ENCODE data around the gene RILPL2. TPM values are rescaled to one million over a fixed set of nuclear protein-coding genes. Genes with fewer than 3 reads are reported as not detected.

RILPL2 gene
- total RNA-seq, 1 experiment from 2014 or later: 1.1 TPM

- Mint-ChIP-seq H3K36me3 (peaks cover 12% of the 10 kb centered on the region; the same call in 1 of the 2 replicates), H3K9me3 (no peaks in the 10 kb centered on the region), H3K27ac (0 out of 2 replicates have a peak overlapping the region, but pooled peaks have one; percentile 25), H3K27me3 (ENCODE audit: low read depth) (no peaks in the 10 kb centered on the region), H3K4me1 (no peaks in the 10 kb centered on the region), H3K4me3 (no peak overlapping the region)
- CTCF ChIA-PET: no interaction called here
- TF ChIP-seq SP1 (CRISPR knock-in tag; conservative IDR thresholded peaks at IDR 0.05): no peak
- TF ChIP-seq FOXK1 (CRISPR knock-in tag; IDR thresholded peaks at IDR 0.05): no peak
- TF ChIP-seq IRF2 (CRISPR knock-in tag; IDR thresholded peaks at IDR 0.05; ENCODE audit: borderline replicate concordance, low read depth): no peak
- TF ChIP-seq ZNF396 (CRISPR knock-in tag; IDR thresholded peaks at IDR 0.05; ENCODE audit: borderline replicate concordance): no peak
- TF ChIP-seq ZNF532 (CRISPR knock-in tag; IDR thresholded peaks at IDR 0.05; ENCODE audit: borderline replicate concordance): no peak
- no peak for TF ChIP-seq TCF7 (CRISPR knock-in tag; IDR thresholded peaks at IDR 0.05; ENCODE audit: low read depth)
- TF ChIP-seq, protein P1, sequence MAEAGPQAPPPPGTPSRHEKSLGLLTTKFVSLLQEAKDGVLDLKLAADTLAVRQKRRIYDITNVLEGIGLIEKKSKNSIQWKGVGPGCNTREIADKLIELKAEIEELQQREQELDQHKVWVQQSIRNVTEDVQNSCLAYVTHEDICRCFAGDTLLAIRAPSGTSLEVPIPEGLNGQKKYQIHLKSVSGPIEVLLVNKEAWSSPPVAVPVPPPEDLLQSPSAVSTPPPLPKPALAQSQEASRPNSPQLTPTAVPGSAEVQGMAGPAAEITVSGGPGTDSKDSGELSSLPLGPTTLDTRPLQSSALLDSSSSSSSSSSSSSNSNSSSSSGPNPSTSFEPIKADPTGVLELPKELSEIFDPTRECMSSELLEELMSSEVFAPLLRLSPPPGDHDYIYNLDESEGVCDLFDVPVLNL (CRISPR knock-in tag; IDR thresholded peaks at IDR 0.05; ENCODE audit: borderline replicate concordance, low read depth): no peak
- no peak for TF ChIP-seq ATF1 (CRISPR knock-in tag; IDR thresholded peaks at IDR 0.05)
- no peak for TF ChIP-seq KAT7 (CRISPR knock-in tag; IDR thresholded peaks at IDR 0.05; ENCODE audit: borderline replicate concordance)
- TF ChIP-seq ZBTB43 (CRISPR knock-in tag; IDR thresholded peaks at IDR 0.05): no peak
- no peak for TF ChIP-seq E2F1 (CRISPR knock-in tag; IDR thresholded peaks at IDR 0.05)
- no peak for TF ChIP-seq ETV6 (CRISPR knock-in tag; IDR thresholded peaks at IDR 0.05)
- TF ChIP-seq, protein P2, sequence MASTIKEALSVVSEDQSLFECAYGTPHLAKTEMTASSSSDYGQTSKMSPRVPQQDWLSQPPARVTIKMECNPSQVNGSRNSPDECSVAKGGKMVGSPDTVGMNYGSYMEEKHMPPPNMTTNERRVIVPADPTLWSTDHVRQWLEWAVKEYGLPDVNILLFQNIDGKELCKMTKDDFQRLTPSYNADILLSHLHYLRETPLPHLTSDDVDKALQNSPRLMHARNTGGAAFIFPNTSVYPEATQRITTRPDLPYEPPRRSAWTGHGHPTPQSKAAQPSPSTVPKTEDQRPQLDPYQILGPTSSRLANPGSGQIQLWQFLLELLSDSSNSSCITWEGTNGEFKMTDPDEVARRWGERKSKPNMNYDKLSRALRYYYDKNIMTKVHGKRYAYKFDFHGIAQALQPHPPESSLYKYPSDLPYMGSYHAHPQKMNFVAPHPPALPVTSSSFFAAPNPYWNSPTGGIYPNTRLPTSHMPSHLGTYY (CRISPR knock-in tag; IDR thresholded peaks at IDR 0.05): no peak
- TF ChIP-seq NR3C1 (CRISPR knock-in tag; conservative IDR thresholded peaks at IDR 0.05; ENCODE audit: low read depth): no peak
- no peak for TF ChIP-seq SMAD3 (CRISPR knock-in tag; IDR thresholded peaks at IDR 0.05; ENCODE audit: borderline replicate concordance)
- no peak for TF ChIP-seq FOXP1 (CRISPR knock-in tag; IDR thresholded peaks at IDR 0.05; ENCODE audit: borderline replicate concordance)
- no peak for DNase-seq (ENCODE audit: low spot score)
- POLR2A ChIA-PET: no interaction called here
- no peak for ATAC-seq
These were observed 38.2 kb upstream of the RILPL2 start for GRCh38 chr12:123474485-123475245.
